Urothelium cell line (cell line): ENCODE measurements around the gene SINHCAF.
"Not testable (repeated sequence)": the region's sequence is repeated elsewhere in the genome, so short reads cannot be mapped to it uniquely, and the experiment has no call there.

Experiments
- DNase-seq: peaks from one replicate; pipeline ENCODE4 v3.0.0; 2011; ENCODE audit warnings: low spot score, mixed read lengths
- FAIRE-seq: peaks from 2 replicates; lab custom pipeline; 2011; peaks lifted over from hg19 to GRCh38; lab: Jason Lieb, UNC

The SINHCAF gene

GRCh38 chr12:31325877-31326631 lies at the start of gene SINHCAF:
TSS of gene SINHCAF (minus strand) at chr12:31326150. CDS start at chr12:31298204, 27,946 bp downstream.
- FAIRE-seq (peak; percentile 71), DNase-seq (peak; percentile 97)

- DNase-seq, FAIRE-seq: not testable (repeated sequence)
Measured at GRCh38 chr12:31375422-31375821, 49.5 kb upstream of the SINHCAF start.

GRCh38 chr12:31371256-31371620 lies 45.3 kb upstream of the SINHCAF start:
- no peak for DNase-seq
- FAIRE-seq = no peak

GRCh38 chr12:31370531-31371255 lies 44.7 kb upstream of the SINHCAF start:
- DNase-seq (no peak), FAIRE-seq (no peak)

- FAIRE-seq (no peak), DNase-seq (no peak)
Measured at GRCh38 chr12:31369712-31370521, 44.0 kb upstream of the SINHCAF start.

GRCh38 chr12:31368666-31369361 lies 42.9 kb upstream of the SINHCAF start:
- no peak for DNase-seq
- FAIRE-seq = no peak

- FAIRE-seq = no peak
- DNase-seq = no peak
Measured at GRCh38 chr12:31366104-31366621, 40.2 kb upstream of the SINHCAF start.

- FAIRE-seq (peak; percentile 5), DNase-seq (no peak)
Measured at GRCh38 chr12:31363831-31364230, 37.9 kb upstream of the SINHCAF start.

GRCh38 chr12:31363416-31363809 lies 37.5 kb upstream of the SINHCAF start:
- FAIRE-seq (no peak), DNase-seq (no peak)

- FAIRE-seq (no peak), DNase-seq (no peak)
Measured at GRCh38 chr12:31362759-31363415, 36.9 kb upstream of the SINHCAF start.

GRCh38 chr12:31362115-31362758 lies 36.3 kb upstream of the SINHCAF start:
- DNase-seq = no peak
- no peak for FAIRE-seq

- DNase-seq (no peak), FAIRE-seq (no peak)
Measured at GRCh38 chr12:31361730-31362114, 35.8 kb upstream of the SINHCAF start.

- no peak for DNase-seq
Measured at GRCh38 chr12:31355747-31356107, 29.8 kb upstream of the SINHCAF start.

GRCh38 chr12:31353750-31354708 lies 28.1 kb upstream of the SINHCAF start:
- FAIRE-seq (no peak), DNase-seq (no peak)

More at GRCh38 chr12:31355747-31356107, 29.8 kb upstream of the SINHCAF start:
- FAIRE-seq = no peak

GRCh38 chr12:31346267-31346666 lies 20.3 kb upstream of the SINHCAF start:
- DNase-seq = no peak
- FAIRE-seq = no peak

- DNase-seq (no peak), FAIRE-seq (no peak)
Measured at GRCh38 chr12:31343139-31343538, 17.2 kb upstream of the SINHCAF start.

GRCh38 chr12:31342286-31342685 lies 16.3 kb upstream of the SINHCAF start:
- DNase-seq (no peak), FAIRE-seq (no peak)

GRCh38 chr12:31339831-31340622 lies 14.1 kb upstream of the SINHCAF start:
- DNase-seq (no peak), FAIRE-seq (no peak)
